Testis (tissue), 3 donors: Measurements from ENCODE around the gene PRM2. TPM values are rescaled to one million over a fixed set of nuclear protein-coding genes. Genes with fewer than 3 reads are reported as not detected.

Experiments used
- DNase-seq: peaks from one replicate; pipeline ENCODE4 v3.0.0-alpha.2; 2019
- H3K27ac ChIP-seq, 2 donors: fragments of 200-600 bp; sonication (generic); one replicate each; pipeline ENCODE4 v1.5.1; 2019
- H3K27me3 ChIP-seq: fragments of 200-600 bp; sonication (generic); one replicate; pipeline ENCODE4 v1.5.1; 2019
- H3K36me3 ChIP-seq: fragments of 200-600 bp; sonication (generic); one replicate; pipeline ENCODE4 v1.5.1; 2017; ENCODE audit warnings: low read depth; ENCODE audit errors: missing control alignments
- H3K4me1 ChIP-seq: fragments of 200-600 bp; sonication (generic); one replicate; pipeline ENCODE4 v1.5.1; 2019
- H3K4me3 ChIP-seq, 2 donors: fragments of 200-600 bp; sonication (generic); one replicate each; pipeline ENCODE4 v1.5.1; 2017 to 2019
- H3K9me3 ChIP-seq: fragments of 200-600 bp; sonication (generic); one replicate; pipeline ENCODE4 v1.5.1; 2017
- POLR2A ChIP-seq: fragments of 450-650 bp; IDR thresholded peaks from one replicate; pipeline ENCODE4 v1.6.1; 2017; ENCODE audit warnings: antibody characterized with exemption, mild to moderate bottlenecking, moderate library complexity
- WGBS, 2 donors: methylation state at CpG; one replicate each; pipeline ENCODE4 v1.1.5; 2018; 5-methylcytosine and 5-hydroxymethylcytosine counted together
- intact Hi-C: fragments of 100-400 bp; cut with DNase I; formaldehyde crosslinking; loops from one replicate; pipeline ENCODE4 v1.15.1; 2023; ENCODE audit warnings: low total_unique reads
- polyA plus RNA-seq: library from polyadenylated mRNA; stranded (reverse); fragments of 350-450 nt; fragmentation: Illumina TruSeq; extraction: RNeasy Lipid Tissue Mini Kit (QIAGEN cat#74804); gene quantifications from one replicate; pipeline ENCODE4 v1.2.3, GENCODE V29; 2014; ENCODE audit warnings: low read depth, low replicate concordance; ENCODE audit not compliant: insufficient read depth
- total RNA-seq, 2 donors: library from RNA; depleted of rRNA; stranded (reverse); fragments of >200 nt; gene quantifications; one replicate each; pipeline ENCODE4 v1.2.3, GENCODE V29; 2016
- TF ChIP-seq, protein P1 (sequence below), 3 experiments: fragments of 450-650 bp in 2 of 3; fragments of 200-600 bp in 1 of 3; sonication (generic) in 1 of 3; IDR thresholded peaks; one replicate each; pipeline ENCODE4 v1.5.1; 2016 to 2019; ENCODE audit warnings: antibody characterized with exemption in 3 of 3, mild to moderate bottlenecking in 2 of 3, moderate library complexity in 1 of 3

PRM2 gene
- total and polyA plus RNA-seq, 3 donors from 2014 or later, result 3,179 to 16,461 (median 12,441) TPM

DNA sequence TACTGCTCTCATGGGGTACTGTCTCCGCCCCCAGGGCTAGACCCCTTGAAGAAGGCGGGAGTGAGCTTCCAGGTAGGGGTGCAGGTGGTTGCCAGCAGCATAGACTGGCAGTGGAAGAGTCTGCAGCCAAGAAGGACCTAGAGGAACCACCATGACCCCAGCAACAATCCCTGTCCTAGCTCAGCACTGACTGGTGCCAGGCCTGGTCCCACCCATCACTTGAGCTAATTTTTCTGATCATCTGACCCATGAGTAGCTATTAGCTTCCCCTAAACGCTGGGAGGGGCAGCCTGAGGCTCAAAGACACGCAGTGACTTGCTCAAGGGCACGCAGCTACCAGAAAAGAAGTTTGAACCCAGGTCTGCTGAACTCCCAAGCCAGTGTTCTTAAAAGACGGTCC lies 3.8 kb downstream of the PRM2 start:
- H3K9me3 ChIP-seq, result no peaks in the 10 kb centered on the region
- H3K27ac ChIP-seq, result no peak overlapping the region
- H3K27me3 ChIP-seq, result no peaks in the 10 kb centered on the region
- DNase-seq, result no peak
- WGBS, 2 donors, result 77 to 84% methylated on average over 6 of the region's 6 CpGs
- no peaks in the 10 kb centered on the region for H3K36me3 ChIP-seq
- no peak overlapping the region for H3K4me3 ChIP-seq
- TF ChIP-seq, protein P1, sequence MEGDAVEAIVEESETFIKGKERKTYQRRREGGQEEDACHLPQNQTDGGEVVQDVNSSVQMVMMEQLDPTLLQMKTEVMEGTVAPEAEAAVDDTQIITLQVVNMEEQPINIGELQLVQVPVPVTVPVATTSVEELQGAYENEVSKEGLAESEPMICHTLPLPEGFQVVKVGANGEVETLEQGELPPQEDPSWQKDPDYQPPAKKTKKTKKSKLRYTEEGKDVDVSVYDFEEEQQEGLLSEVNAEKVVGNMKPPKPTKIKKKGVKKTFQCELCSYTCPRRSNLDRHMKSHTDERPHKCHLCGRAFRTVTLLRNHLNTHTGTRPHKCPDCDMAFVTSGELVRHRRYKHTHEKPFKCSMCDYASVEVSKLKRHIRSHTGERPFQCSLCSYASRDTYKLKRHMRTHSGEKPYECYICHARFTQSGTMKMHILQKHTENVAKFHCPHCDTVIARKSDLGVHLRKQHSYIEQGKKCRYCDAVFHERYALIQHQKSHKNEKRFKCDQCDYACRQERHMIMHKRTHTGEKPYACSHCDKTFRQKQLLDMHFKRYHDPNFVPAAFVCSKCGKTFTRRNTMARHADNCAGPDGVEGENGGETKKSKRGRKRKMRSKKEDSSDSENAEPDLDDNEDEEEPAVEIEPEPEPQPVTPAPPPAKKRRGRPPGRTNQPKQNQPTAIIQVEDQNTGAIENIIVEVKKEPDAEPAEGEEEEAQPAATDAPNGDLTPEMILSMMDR (IDR thresholded peaks at IDR 0.05), result no peak
- no peak for TF ChIP-seq POLR2A
- intact Hi-C loops, result no loop called here
- no peaks in the 10 kb centered on the region for H3K4me1 ChIP-seq

DNA sequence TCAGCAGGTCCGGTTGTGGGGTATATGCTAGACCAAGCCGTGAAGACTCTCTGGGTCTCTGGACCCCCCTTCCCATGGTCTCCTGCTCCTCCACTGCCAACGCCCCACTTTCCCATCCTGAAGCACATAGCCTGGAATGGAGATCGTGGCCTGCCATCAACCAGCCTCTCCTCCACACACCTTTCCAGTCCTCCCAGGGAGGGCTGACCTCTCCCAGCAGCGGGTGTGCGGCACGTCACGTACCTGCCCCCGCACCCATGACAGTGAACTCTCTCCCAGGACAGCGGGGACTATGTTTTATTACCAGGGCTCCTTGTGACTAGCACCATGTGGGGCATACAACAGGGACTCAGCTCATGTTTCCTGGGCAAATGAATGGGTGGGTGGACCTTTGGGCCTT lies 4.7 kb downstream of the PRM2 start:
- TF ChIP-seq, protein P1 (IDR thresholded peaks at IDR 0.05), result no peak
- TF ChIP-seq POLR2A, result no peak
- H3K4me1 ChIP-seq, result no peaks in the 10 kb centered on the region
- no peaks in the 10 kb centered on the region for H3K9me3 ChIP-seq
- H3K4me3 ChIP-seq, result no peak overlapping the region
- DNase-seq, result no peak
- no peak overlapping the region for H3K27ac ChIP-seq
- WGBS, 2 donors, result 94 to 97% methylated on average over 8 to 10 of the region's 10 CpGs
- intact Hi-C loops, result no loop called here
- no peaks in the 10 kb centered on the region for H3K27me3 ChIP-seq
- H3K36me3 ChIP-seq, result no peaks in the 10 kb centered on the region

DNA sequence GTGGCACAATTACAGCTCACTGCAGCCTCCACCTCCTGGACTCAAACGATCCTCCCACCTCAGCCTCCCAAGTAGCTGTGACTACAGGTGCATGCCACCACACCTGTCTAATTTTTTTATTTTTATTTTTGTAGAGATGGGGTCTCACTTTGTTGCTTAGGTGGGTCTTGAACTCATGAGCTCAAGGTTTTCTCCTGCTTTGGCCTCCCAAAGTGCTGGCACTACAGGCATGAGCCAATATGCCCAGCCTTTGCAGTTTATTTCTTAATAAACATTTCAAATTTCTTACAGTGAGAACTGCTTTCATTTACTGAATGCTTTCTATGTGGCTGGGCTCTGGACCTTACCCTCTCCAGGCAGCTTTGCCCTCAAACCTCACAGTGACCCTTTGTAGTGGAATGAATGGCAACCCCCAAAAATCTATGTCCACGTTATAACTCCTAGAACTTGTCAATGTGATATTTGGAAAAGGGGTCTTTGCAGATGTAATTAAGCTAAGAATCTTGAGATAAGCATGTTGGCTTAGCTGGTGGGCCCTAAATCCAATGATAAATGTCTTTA lies 5.6 kb downstream of the PRM2 start:
- H3K36me3 ChIP-seq, result no peaks in the 10 kb centered on the region
- 97 to 100% methylated on average over 2 of the region's 2 CpGs for WGBS, 2 donors
- intact Hi-C loops, result no loop called here
- H3K9me3 ChIP-seq, result no peaks in the 10 kb centered on the region
- H3K27ac ChIP-seq, result no peak overlapping the region
- no peaks in the 10 kb centered on the region for H3K4me1 ChIP-seq
- DNase-seq, result no peak
- H3K4me3 ChIP-seq, result no peak overlapping the region
- no peaks in the 10 kb centered on the region for H3K27me3 ChIP-seq
- no peak for TF ChIP-seq POLR2A
- TF ChIP-seq, protein P1 (IDR thresholded peaks at IDR 0.05), result no peak

DNA sequence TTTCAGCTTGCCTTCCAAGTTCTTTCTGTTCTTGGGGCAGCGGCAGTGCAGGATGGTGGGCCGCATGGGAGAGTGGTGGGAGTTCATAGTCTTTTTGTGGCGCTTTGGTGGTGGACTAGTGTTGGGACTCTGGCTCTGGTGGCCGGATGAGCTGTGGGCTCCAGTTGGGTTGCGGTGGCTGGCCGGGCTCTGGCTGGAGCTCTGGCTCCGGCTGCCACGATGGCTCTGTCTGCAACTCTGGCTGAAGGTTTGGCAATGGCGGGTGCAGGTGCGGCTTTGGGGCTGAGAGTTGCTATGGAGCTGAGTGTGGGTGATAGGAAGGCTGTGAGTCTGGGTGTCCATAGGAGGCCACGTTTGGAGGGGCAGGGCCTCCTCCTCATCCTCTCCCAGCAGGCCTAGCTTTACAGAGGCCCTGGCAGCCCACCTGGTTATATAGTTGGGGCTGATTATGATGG lies 7.3 kb downstream of the PRM2 start, which contains the start of gene TNP2:
TNP2 (minus strand) TSS at position 405 of the 455 bp plus-strand sequence; CDS start at position 342, 63 bp downstream.
- Histone ChIP-seq H3K9me3 (no peaks in the 10 kb centered on the region), H3K4me3 (no peak within 1 kb of the TSS), H3K27ac (no peak within 1 kb of the TSS), H3K36me3 (no peaks in the 10 kb centered on the region), H3K27me3 (no peaks in the 10 kb centered on the region), H3K4me1 (no peaks in the 10 kb centered on the region)
- WGBS, 2 donors, result 89 to 96% methylated on average over 11 of the region's 11 CpGs
- no peak for TF ChIP-seq POLR2A
- TF ChIP-seq, protein P1 (IDR thresholded peaks at IDR 0.05), result no peak
- intact Hi-C loops, result no loop called here
- no peak for DNase-seq

DNA sequence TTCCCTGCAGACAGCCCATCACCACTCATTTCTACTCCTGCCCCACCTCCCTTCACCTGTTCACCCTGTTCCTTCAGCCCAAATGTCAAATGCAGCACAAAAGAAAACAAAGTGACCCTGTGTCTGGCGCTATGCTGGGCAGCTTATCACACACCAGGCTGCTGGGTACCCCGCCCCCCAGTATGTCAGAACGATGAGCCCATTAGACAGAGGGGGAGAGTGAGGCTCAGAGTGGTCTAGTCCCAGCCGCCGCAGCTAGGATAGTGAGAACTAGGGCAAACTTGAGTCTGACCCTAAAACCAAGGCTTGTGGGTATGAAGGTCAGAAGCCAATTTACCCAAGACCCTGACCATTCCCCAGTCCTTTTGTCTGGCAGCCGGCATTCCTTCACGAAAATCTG lies 11.2 kb downstream of the PRM2 start:
- Histone ChIP-seq H3K4me1 (no peaks in the 10 kb centered on the region), H3K4me3 (no peak overlapping the region), H3K9me3 (no peaks in the 10 kb centered on the region), H3K27me3 (no peaks in the 10 kb centered on the region), H3K27ac (no peak overlapping the region), H3K36me3 (no peaks in the 10 kb centered on the region)
- DNase-seq, result no peak
- intact Hi-C loops, result no loop called here
- no peak for TF ChIP-seq POLR2A
- TF ChIP-seq, protein P1 (IDR thresholded peaks at IDR 0.05), result no peak
- whole genome bisulfite sequencing, 2 donors, result 88% methylated on average over 7 of the region's 7 CpGs
